GM12892 (cell line): ENCODE results near the gene PPDPF.

ENCODE experiments used
- POLR2A ChIP-seq: IDR thresholded peaks from 2 replicates; pipeline ENCODE4 v1.6.1; 2011; ENCODE audit warnings: low read depth, low read length, control low read depth
- TAF1 ChIP-seq: IDR thresholded peaks from 2 replicates; pipeline ENCODE4 v1.6.1; 2011; ENCODE audit warnings: low read depth, mild to moderate bottlenecking, control low read depth, low read length, borderline replicate concordance

DNA sequence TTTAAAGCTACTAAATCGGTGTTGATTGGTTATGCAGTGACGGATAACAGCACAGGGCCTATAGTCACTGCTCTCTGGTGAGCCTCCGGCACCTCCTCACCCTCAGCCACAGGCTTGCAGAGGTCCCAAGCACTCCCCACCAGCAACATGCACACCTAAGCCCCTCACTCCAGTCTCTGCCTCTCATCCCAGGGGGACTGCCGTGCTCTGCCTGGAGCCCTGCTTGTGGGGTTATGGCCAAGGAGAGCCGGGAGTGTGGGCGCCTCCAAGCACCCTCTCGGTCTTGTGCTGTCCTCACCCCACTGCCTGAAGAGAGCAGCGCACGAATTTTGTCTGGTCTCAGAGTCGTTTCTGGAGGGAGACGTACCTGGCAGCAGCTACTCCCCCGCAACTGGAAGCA is 14.8 kb upstream of the PPDPF start:
- no peak for TF ChIP-seq TAF1
- no peak for TF ChIP-seq POLR2A
